SU-DHL-6 (cell line): ENCODE results near the gene ZNF423.

ENCODE experiments used
- H2AFZ ChIP-seq: fragments of 200-600 bp; sonication (generic); 2 replicates; pipeline ENCODE4 v1.6.1; 2014; ENCODE audit warnings: low read depth, mild to moderate bottlenecking, moderate library complexity, mixed read lengths, antibody characterized with exemption, low read length; ENCODE audit not compliant: severe bottlenecking
- H3F3A ChIP-seq: fragments of 200-600 bp; shearing (Covaris generic); 2 replicates; pipeline ENCODE4 v1.6.0; 2016; ENCODE audit warnings: antibody characterized with exemption, mild to moderate bottlenecking; ENCODE audit not compliant: insufficient read depth
- H3K27ac ChIP-seq: fragments of 200-600 bp; sonication (generic); 2 replicates; pipeline ENCODE4 v1.5.1; 2016; ENCODE audit warnings: low read depth, mild to moderate bottlenecking, low read length, moderate library complexity, mixed read lengths
- H3K27me3 ChIP-seq: fragments of 200-600 bp; sonication (generic), shearing (Covaris generic); 2 replicates; pipeline ENCODE4 v1.6.0; 2014; ENCODE audit warnings: mild to moderate bottlenecking, low read length
- H3K36me3 ChIP-seq: fragments of 200-600 bp; sonication (generic); 2 replicates; pipeline ENCODE4 v1.6.1; 2014; ENCODE audit warnings: mild to moderate bottlenecking, low read length, mixed read lengths
- H3K4me2 ChIP-seq: fragments of 300-600, 200-600 bp; shearing (Covaris generic), sonication (generic); 2 replicates; pipeline ENCODE4 v1.6.0; 2014; ENCODE audit warnings: low read length, low read depth, mild to moderate bottlenecking; ENCODE audit not compliant: poor library complexity, severe bottlenecking
- H3K4me3 ChIP-seq: fragments of 200-600 bp; sonication (generic); 2 replicates; pipeline ENCODE4 v1.5.1; 2014; ENCODE audit warnings: antibody characterized with exemption, low read length, mild to moderate bottlenecking, mixed read lengths; ENCODE audit not compliant: insufficient read depth, poor library complexity, severe bottlenecking
- H3K79me2 ChIP-seq: fragments of 200-600 bp; sonication (generic); 2 replicates; pipeline ENCODE4 v1.6.1; 2014; ENCODE audit warnings: mild to moderate bottlenecking, low read length, moderate library complexity; ENCODE audit not compliant: insufficient read depth
- H3K9ac ChIP-seq: fragments of 200-600 bp; sonication (generic); 2 replicates; pipeline ENCODE4 v1.7.0; 2014; ENCODE audit warnings: mild to moderate bottlenecking, low read length
- H3K9me2 ChIP-seq: fragments of 200-600 bp; sonication (generic); replicated peaks from 2 replicates; pipeline ENCODE4 v1.6.1; 2014; ENCODE audit warnings: low read length; ENCODE audit not compliant: insufficient read depth
- H3K9me3 ChIP-seq: fragments of 200-600 bp; sonication (generic); 2 replicates; pipeline ENCODE4 v1.6.1; 2014; ENCODE audit warnings: low read length, mixed read lengths; ENCODE audit not compliant: insufficient read depth
- H4K20me1 ChIP-seq: fragments of 200-600 bp; sonication (generic); 2 replicates; pipeline ENCODE4 v1.6.1; 2014; ENCODE audit warnings: low read depth, mild to moderate bottlenecking, antibody characterized with exemption, low read length, moderate library complexity, mixed read lengths
- CTCF ChIP-seq: fragments of 200-600 bp; sonication (generic); IDR thresholded peaks from one replicate; pipeline ENCODE4 v1.5.1; 2017; ENCODE audit warnings: antibody characterized with exemption, mild to moderate bottlenecking, low read length, moderate library complexity; ENCODE audit not compliant: insufficient read depth, poor library complexity, severe bottlenecking
- EZH2phosphoT487 ChIP-seq: fragments of 200-600 bp; sonication (generic), shearing (Covaris generic); conservative IDR thresholded peaks from 2 replicates; pipeline ENCODE4 v1.6.1; 2018; ENCODE audit warnings: mild to moderate bottlenecking, antibody characterized with exemption, low read length, moderate library complexity, mixed read lengths

The ZNF423 gene

DNA sequence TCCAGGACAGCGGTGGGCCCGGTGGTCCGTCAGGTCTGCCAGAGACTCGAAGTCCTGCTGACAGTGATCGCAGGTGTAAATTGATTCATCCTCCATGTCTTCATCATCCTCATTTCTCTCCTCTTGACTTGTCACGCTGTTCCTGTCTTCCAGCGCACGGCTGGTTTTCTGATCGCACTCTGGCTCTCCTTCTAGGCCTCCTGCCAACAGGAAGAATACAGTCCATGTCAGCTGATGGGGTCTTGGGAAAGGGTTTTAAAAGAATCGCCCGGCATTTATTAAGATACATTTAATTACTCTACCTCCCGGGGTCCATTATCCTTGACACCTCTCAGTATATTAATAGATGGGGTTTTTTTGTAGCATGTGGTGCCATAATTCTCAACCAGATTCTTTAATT is 125.1 kb downstream of the ZNF423 start:
- H3K36me3 ChIP-seq = no peaks in the 10 kb centered on the region

DNA sequence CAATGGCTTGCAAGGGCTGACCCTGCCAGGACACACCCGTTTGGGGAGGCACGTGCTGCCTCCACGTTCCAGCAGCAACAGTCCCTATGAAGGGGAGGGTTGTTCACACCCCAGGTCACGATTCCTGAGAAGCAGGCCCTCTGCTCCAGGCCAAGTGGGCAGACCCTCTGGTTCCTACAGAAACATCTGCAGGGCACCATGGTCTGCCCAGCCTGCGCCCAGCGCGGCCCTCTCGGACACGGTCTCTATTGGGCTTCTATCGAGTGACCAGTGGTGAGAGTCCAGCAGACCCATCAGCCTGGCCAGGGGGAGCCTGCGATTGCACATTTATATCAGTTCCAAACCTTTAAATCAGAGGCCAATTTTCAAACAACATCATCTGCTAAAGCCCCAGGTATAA is 128.3 kb downstream of the ZNF423 start:
- Histone ChIP-seq H3K27ac (no peak overlapping the region), H3K9ac (no peak overlapping the region), H3K4me3 (no peak overlapping the region), H4K20me1 (no peaks in the 10 kb centered on the region), H3K9me2 (no peaks in the 10 kb centered on the region), H3K36me3 (no peaks in the 10 kb centered on the region), H3K27me3 (no peaks in the 10 kb centered on the region), H3K4me2 (no peak overlapping the region), H3F3A (no peaks in the 10 kb centered on the region), H3K79me2 (no peaks in the 10 kb centered on the region), H3K9me3 (no peaks in the 10 kb centered on the region), H2AFZ (no peak overlapping the region)
- TF ChIP-seq EZH2phosphoT487 (no peak), CTCF (no peak)

More for the DNA sequence above, 125.1 kb downstream of the ZNF423 start:
- Histone ChIP-seq H3K27me3 (no peaks in the 10 kb centered on the region), H3K9ac (no peak overlapping the region), H3F3A (no peaks in the 10 kb centered on the region), H3K27ac (no peak overlapping the region), H3K4me3 (no peak overlapping the region), H3K4me2 (no peak overlapping the region), H3K79me2 (no peaks in the 10 kb centered on the region), H2AFZ (no peak overlapping the region), H3K9me2 (no peaks in the 10 kb centered on the region), H4K20me1 (no peaks in the 10 kb centered on the region), H3K9me3 (no peaks in the 10 kb centered on the region)
- no peak for TF ChIP-seq EZH2phosphoT487
- TF ChIP-seq CTCF = no peak

GRCh38 chr16:49726155-49726554 is 129.8 kb downstream of the ZNF423 start:
- no peak for TF ChIP-seq EZH2phosphoT487
- no peak for TF ChIP-seq CTCF
- Histone ChIP-seq H3K9me3 (no peaks in the 10 kb centered on the region), H3K4me3 (no peak overlapping the region), H3K9ac (no peak overlapping the region), H3K27ac (no peak overlapping the region), H3K27me3 (no peaks in the 10 kb centered on the region), H3K4me2 (no peak overlapping the region), H3K36me3 (no peaks in the 10 kb centered on the region), H3K9me2 (no peaks in the 10 kb centered on the region), H4K20me1 (no peaks in the 10 kb centered on the region), H3F3A (no peaks in the 10 kb centered on the region), H2AFZ (no peak overlapping the region), H3K79me2 (no peaks in the 10 kb centered on the region)

- Histone ChIP-seq H3K79me2 (no peaks in the 10 kb centered on the region), H3K27ac (no peak overlapping the region), H3K9me2 (no peaks in the 10 kb centered on the region), H3K4me2 (no peak overlapping the region), H3K9ac (no peak overlapping the region), H3K36me3 (no peaks in the 10 kb centered on the region), H2AFZ (no peak overlapping the region), H3K9me3 (no peaks in the 10 kb centered on the region), H4K20me1 (no peaks in the 10 kb centered on the region), H3F3A (no peaks in the 10 kb centered on the region), H3K27me3 (no peaks in the 10 kb centered on the region), H3K4me3 (no peak overlapping the region)
- TF ChIP-seq EZH2phosphoT487 = no peak
- no peak for TF ChIP-seq CTCF
Observed at GRCh38 chr16:49725651-49726050, 130.3 kb downstream of the ZNF423 start.
